HCT116 (cell line): Measurements from ENCODE around the gene SUPT16H. TPM values are rescaled to one million over a fixed set of nuclear protein-coding genes. Genes with fewer than 3 reads are reported as not detected.

Experiments used
- ATAC-seq: fragments of 200-7000 bp; cut with Tn5 transposase; 2 replicates; pipeline ENCODE4 v1.9.1; 2020; ENCODE audit warnings: mild to moderate bottlenecking, moderate library complexity
- BruUV-seq: library from RNA; stranded (reverse); fragments of 400-500 nt; replicated peaks from 2 replicates; lab custom pipeline; 2021; lab: Mats Ljungman, UMichigan
- CTCF ChIA-PET: fragments of 300-600 bp; sonication (Branson Sonifier 250); formaldehyde crosslinking; loops from one replicate; lab custom pipeline; 2021; ENCODE audit warnings: antibody characterized with exemption; lab: Charles Lee
- POLR2A ChIA-PET: fragments of 300-600, 350-600 bp; sonication (Branson Sonifier 250); formaldehyde crosslinking; loops from one replicate; lab custom pipeline; 2021; ENCODE audit warnings: antibody characterized with exemption; lab: Charles Lee
- RAD21 ChIA-PET, 2 experiments: fragments of 300-600 bp; sonication (Branson Sonifier 250); formaldehyde crosslinking; loops; one replicate each; lab custom pipeline; 2023; ENCODE audit warnings: low total read pairs in 2 of 2; ENCODE audit not compliant: uncharacterized antibody in 2 of 2, unreplicated experiment in 2 of 2, low non-redundant PET in 1 of 2; lab: Charles Lee
- DNase-seq: peaks from one replicate; pipeline ENCODE4 v3.0.0-alpha.2; 2010; ENCODE audit warnings: low read depth, low spot score
- H2AFZ ChIP-seq: fragments of 200-600 bp; shearing (Covaris generic), sonication (generic); 2 replicates; pipeline ENCODE4 v1.6.1; 2017; ENCODE audit warnings: low read depth, mixed run types, mixed read lengths, antibody characterized with exemption, low read length; ENCODE audit not compliant: poor library complexity, severe bottlenecking
- H3K27ac ChIP-seq: 2 replicates; pipeline ENCODE4 v1.5.1; 2012; ENCODE audit warnings: low read depth, low read length
- H3K27me3 ChIP-seq: fragments of 200-600 bp; sonication (generic); 2 replicates; pipeline ENCODE4 v1.6.1; 2016; ENCODE audit warnings: mixed run types, low read length, mixed read lengths; ENCODE audit not compliant: insufficient read depth
- H3K36me3 ChIP-seq, 2 experiments: fragments of 200-500 bp in 1 of 2; fragments of 200-600 bp in 1 of 2; sonication (Bioruptor generic) in 1 of 2; sonication (generic) in 1 of 2; 2 replicates each; pipeline versions ENCODE4 v1.5.1 to v1.6.1; 2014 to 2016; ENCODE audit warnings: low read length in 2 of 2, inconsistent platforms in 1 of 2, mixed read lengths in 1 of 2, mixed run types in 1 of 2; ENCODE audit not compliant: insufficient read depth in 2 of 2, control insufficient read depth in 1 of 2
- H3K4me1 ChIP-seq, 2 experiments: fragments of 200-600 bp in 1 of 2; sonication (generic) in 1 of 2; 2 replicates each; pipeline versions ENCODE4 v1.5.1 to v1.6.1; 2012 to 2017; ENCODE audit warnings: low read length in 2 of 2, inconsistent platforms in 1 of 2, mild to moderate bottlenecking in 1 of 2, mixed read lengths in 1 of 2, mixed run types in 1 of 2, moderate library complexity in 1 of 2; ENCODE audit not compliant: insufficient read depth in 2 of 2, control insufficient read depth in 1 of 2
- H3K4me2 ChIP-seq: fragments of 200-600 bp; sonication (generic); 2 replicates; pipeline ENCODE4 v1.6.1; 2017; ENCODE audit warnings: mixed run types, low read length, mixed read lengths
- H3K4me3 ChIP-seq, 2 experiments: fragments of 200-600 bp in 1 of 2; sonication (generic) in 1 of 2; replicated peaks in 1 of 2; 2 replicates each; pipeline ENCODE4 v1.5.1; 2011 to 2016; ENCODE audit warnings: low read length in 2 of 2, control low read depth in 1 of 2, low read depth in 1 of 2, mild to moderate bottlenecking in 1 of 2, mixed read lengths in 1 of 2, mixed run types in 1 of 2
- H3K79me2 ChIP-seq: fragments of 200-600 bp; sonication (generic); 2 replicates; pipeline ENCODE4 v1.6.1; 2017; ENCODE audit warnings: mild to moderate bottlenecking, mixed run types, low read length, moderate library complexity, mixed read lengths; ENCODE audit not compliant: insufficient read depth
- H3K9ac ChIP-seq: fragments of 200-600 bp; sonication (generic); 2 replicates; pipeline ENCODE4 v1.6.1; 2016; ENCODE audit warnings: low read length, mixed read lengths
- H3K9me2 ChIP-seq: fragments of 200-600 bp; sonication (generic), shearing (Covaris generic); 2 replicates; pipeline ENCODE4 v1.6.1; 2017; ENCODE audit warnings: mixed run types, mild to moderate bottlenecking, moderate library complexity; ENCODE audit not compliant: insufficient read depth
- H3K9me3 ChIP-seq, 2 experiments: fragments of 200-500 bp in 1 of 2; fragments of 200-600 bp in 1 of 2; sonication (Bioruptor generic) in 1 of 2; sonication (generic) in 1 of 2; 2 replicates each; pipeline ENCODE4 v1.6.1; 2014 to 2017; ENCODE audit warnings: low read length in 2 of 2, mixed read lengths in 2 of 2, inconsistent platforms in 1 of 2, low read depth in 1 of 2, mild to moderate bottlenecking in 1 of 2, mixed run types in 1 of 2, moderate library complexity in 1 of 2; ENCODE audit not compliant: control insufficient read depth in 1 of 2, insufficient read depth in 1 of 2
- H4K20me1 ChIP-seq: fragments of 200-600 bp; sonication (generic), shearing (Covaris generic); 2 replicates; pipeline ENCODE4 v1.6.1; 2017; ENCODE audit warnings: mixed run types, mild to moderate bottlenecking, moderate library complexity; ENCODE audit not compliant: insufficient read depth
- ATF3 ChIP-seq: IDR thresholded peaks from 2 replicates; pipeline ENCODE4 v1.6.1; 2012
- CBX3 ChIP-seq: IDR thresholded peaks from 2 replicates; pipeline ENCODE4 v1.6.1; 2012; ENCODE audit warnings: low read depth
- CEBPB ChIP-seq: IDR thresholded peaks from 2 replicates; pipeline ENCODE4 v1.6.1; 2012; ENCODE audit warnings: low read depth
- CTCF ChIP-seq, 3 experiments: fragments of 200-600 bp in 1 of 3; sonication (generic) in 1 of 3; IDR thresholded peaks in 2 of 3; conservative IDR thresholded peaks in 1 of 3; 2 replicates each; pipeline ENCODE4 v1.5.1; 2012 to 2017; ENCODE audit warnings: low read depth in 2 of 3, low read length in 2 of 3, antibody characterized with exemption in 1 of 3, borderline replicate concordance in 1 of 3, control low read depth in 1 of 3, mild to moderate bottlenecking in 1 of 3, mixed read lengths in 1 of 3, mixed run types in 1 of 3, moderate library complexity in 1 of 3; ENCODE audit not compliant: insufficient read depth in 1 of 3
- EZH2 ChIP-seq: fragments of 200-600 bp; sonication (generic); IDR thresholded peaks from 2 replicates; pipeline ENCODE4 v1.6.1; 2017; ENCODE audit warnings: antibody characterized with exemption, mixed run types
- JUND ChIP-seq: IDR thresholded peaks from 2 replicates; pipeline ENCODE4 v1.6.1; 2012
- POLR2A ChIP-seq: IDR thresholded peaks from 2 replicates; pipeline ENCODE4 v1.7.0; 2011; ENCODE audit warnings: borderline replicate concordance; ENCODE audit not compliant: insufficient read depth, insufficient read length; ENCODE audit errors: extremely low read depth
- RAD21 ChIP-seq: IDR thresholded peaks from 2 replicates; pipeline ENCODE4 v1.6.1; 2012; ENCODE audit warnings: low read depth, mild to moderate bottlenecking
- SIN3A ChIP-seq: IDR thresholded peaks from 2 replicates; pipeline ENCODE4 v1.6.1; 2012; ENCODE audit warnings: low read depth
- SP1 ChIP-seq: IDR thresholded peaks from 2 replicates; pipeline ENCODE4 v1.6.1; 2012; ENCODE audit warnings: low read depth
- SRF ChIP-seq: IDR thresholded peaks from 2 replicates; pipeline ENCODE4 v1.6.1; 2012; ENCODE audit warnings: low read depth
- YY1 ChIP-seq: IDR thresholded peaks from 2 replicates; pipeline ENCODE4 v1.6.1; 2011; ENCODE audit warnings: low read length, low read depth, moderate library complexity, mild to moderate bottlenecking; ENCODE audit not compliant: insufficient replicate concordance; ENCODE audit errors: extremely low read depth
- ZBTB33 ChIP-seq: IDR thresholded peaks from 2 replicates; pipeline ENCODE4 v1.6.1; 2011; ENCODE audit warnings: mild to moderate bottlenecking, low read length, moderate library complexity; ENCODE audit not compliant: insufficient replicate concordance; ENCODE audit errors: extremely low read depth
- ZFX ChIP-seq: fragments of 450-650 bp; IDR thresholded peaks from 2 replicates; pipeline ENCODE4 v1.6.1; 2017
- ZNF274 ChIP-seq: fragments of 200-500 bp; sonication (Bioruptor generic); IDR thresholded peaks from 2 replicates; pipeline ENCODE4 v1.6.1; 2014; ENCODE audit warnings: mild to moderate bottlenecking, low read depth, low read length, inconsistent platforms
- intact Hi-C: fragments of 100-400 bp; cut with micrococcal nuclease; formaldehyde crosslinking; loops from 2 replicates; pipeline ENCODE4 v1.10.0; 2022
- total RNA-seq: library from RNA; stranded (reverse); gene quantifications from one replicate; pipeline ENCODE4 v1.2.1, GENCODE V29; 2021; ENCODE audit not compliant: unreplicated experiment

The SUPT16H gene
- total RNA-seq, 1 experiment from 2014 or later = 154 TPM

- H3K27ac ChIP-seq = no peak overlapping the region
- no peaks in the 10 kb centered on the region for H3K4me1 ChIP-seq
- CTCF ChIA-PET = interaction anchor here (0.6 kb wide), 1 partner anchor 1743 kb away, joined by 3 read pairs; no protein-coding TSS in a partner anchor
- no peaks in the 10 kb centered on the region for H3K9me2 ChIP-seq
- no peak for TF ChIP-seq ZBTB33
- no peak for TF ChIP-seq ZNF274
- no peak for TF ChIP-seq POLR2A
- no peak for TF ChIP-seq ATF3
- no peak for TF ChIP-seq CEBPB
- no peak for TF ChIP-seq ZFX
- no peak for TF ChIP-seq RAD21
- no peak for TF ChIP-seq SRF
- TF ChIP-seq EZH2 = no peak
- TF ChIP-seq CBX3 = no peak
- no peak for TF ChIP-seq CTCF (IDR thresholded peaks at IDR 0.05 in 2 of 3, conservative IDR thresholded peaks at IDR 0.05 in 1 of 3; ENCODE audit: borderline replicate concordance in 1 of 3, insufficient read depth in 1 of 3, low read depth in 2 of 3, low read length in 2 of 3)
- TF ChIP-seq SP1 = no peak
- no peak for TF ChIP-seq JUND
- TF ChIP-seq YY1 = no peak
- no peak for TF ChIP-seq SIN3A
- RAD21 ChIA-PET = no interaction called here
- H3K9me3 ChIP-seq = no peaks in the 10 kb centered on the region
- no peak overlapping the region for H3K4me3 ChIP-seq
- DNase-seq (no peak), ATAC-seq (no peak)
- POLR2A ChIA-PET = no interaction called here
- H4K20me1 ChIP-seq = no peaks in the 10 kb centered on the region
- no peaks in the 10 kb centered on the region for H3K36me3 ChIP-seq
- no TSS peak for BruUV-seq
- no peaks in the 10 kb centered on the region for H3K79me2 ChIP-seq
- intact Hi-C loops = no loop called here
- no peak overlapping the region for H3K9ac ChIP-seq
- H3K27me3 ChIP-seq = peaks cover 12% of the 10 kb centered on the region; the same call in 1 of the 2 replicates
- no peak overlapping the region for H2AFZ ChIP-seq
- no peak overlapping the region for H3K4me2 ChIP-seq
These were observed 66.4 kb downstream of the SUPT16H start for GRCh38 chr14:21317398-21317797.
